Stimulated activated CD8-positive, alpha-beta memory T cell treated with anti-CD3 and anti-CD28 coated beads, Interleukin-7, amount 100 ng/mL, for 1 hour (primary cell): Measurements from ENCODE around the gene SZT2.
"Not testable (repeated sequence)": the region's sequence is repeated elsewhere in the genome, so short reads cannot be mapped to it uniquely, and the experiment has no call there.

Source experiments
- DNase-seq, 2 donors: peaks; one replicate each; pipeline ENCODE4 v3.0.0-alpha.2; 2020; ENCODE audit warnings: low read depth in 2 of 2

Gene SZT2

DNA sequence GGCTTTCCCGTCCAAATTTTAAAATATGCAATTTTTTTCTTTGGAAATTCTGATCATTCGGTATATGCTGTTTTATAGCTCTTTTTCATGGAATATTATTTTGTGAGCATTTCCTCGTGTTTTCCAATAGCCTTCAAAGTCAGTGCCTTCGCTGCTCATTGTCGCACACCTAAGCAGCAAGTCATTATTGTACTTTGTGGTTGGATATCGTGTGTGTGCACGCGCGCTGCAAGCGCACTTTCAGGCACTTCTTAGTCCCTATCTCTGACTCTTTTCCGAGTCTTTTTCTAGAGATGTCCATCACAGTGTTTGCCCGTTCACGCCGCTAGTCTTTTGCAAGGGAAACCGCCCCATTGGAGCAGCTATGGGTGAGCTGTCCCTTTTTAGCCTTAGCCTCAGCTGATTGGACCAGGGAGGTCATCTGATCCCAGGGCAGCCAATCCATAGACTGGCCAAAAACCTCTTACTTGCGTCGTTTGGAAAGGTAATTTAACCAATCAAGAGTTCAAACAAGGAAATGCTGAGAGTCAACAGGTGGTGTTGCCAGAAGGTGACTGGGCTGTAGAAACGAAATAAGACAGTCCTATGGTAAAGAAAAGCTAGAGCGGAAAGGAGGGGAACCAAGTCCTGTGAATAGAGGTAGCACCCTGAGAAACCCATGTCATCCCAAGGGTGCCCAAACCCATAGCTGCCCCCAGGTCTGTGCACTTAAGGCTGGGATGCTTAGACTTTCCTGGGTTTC lies 64.7 kb downstream of the SZT2 start:
- no peak for DNase-seq

DNA sequence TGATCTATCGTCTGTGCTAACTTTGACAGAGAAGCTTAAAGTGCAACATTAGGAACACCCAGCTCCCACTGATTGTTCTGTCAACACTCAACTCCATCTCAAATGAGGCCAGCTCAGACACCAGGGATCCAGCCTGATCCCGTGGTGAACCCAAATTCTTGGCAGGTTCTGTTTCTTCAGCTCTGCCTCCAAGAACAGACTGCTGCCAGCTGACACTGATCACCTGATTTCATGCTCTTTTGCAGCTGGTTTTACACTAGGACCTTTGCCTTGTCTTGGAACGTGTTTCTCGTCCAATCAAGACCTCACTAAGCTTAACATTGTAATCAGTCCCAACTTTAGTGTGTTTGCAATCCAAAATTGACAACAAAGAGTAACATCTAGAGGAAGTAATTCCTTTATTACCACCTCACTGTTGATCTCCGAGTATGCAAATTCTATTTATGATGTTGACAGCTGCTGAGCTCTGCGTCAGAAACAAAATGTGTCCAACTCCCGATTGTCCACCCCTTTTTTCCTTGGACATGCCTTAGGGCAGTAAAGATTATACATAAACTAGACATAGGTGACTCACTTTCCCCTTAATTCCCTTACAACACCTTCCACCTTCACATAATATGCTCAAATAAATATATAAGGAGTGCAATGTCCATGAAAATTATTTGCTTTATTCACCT lies 65.7 kb downstream of the SZT2 start:
- no peak for DNase-seq

DNA sequence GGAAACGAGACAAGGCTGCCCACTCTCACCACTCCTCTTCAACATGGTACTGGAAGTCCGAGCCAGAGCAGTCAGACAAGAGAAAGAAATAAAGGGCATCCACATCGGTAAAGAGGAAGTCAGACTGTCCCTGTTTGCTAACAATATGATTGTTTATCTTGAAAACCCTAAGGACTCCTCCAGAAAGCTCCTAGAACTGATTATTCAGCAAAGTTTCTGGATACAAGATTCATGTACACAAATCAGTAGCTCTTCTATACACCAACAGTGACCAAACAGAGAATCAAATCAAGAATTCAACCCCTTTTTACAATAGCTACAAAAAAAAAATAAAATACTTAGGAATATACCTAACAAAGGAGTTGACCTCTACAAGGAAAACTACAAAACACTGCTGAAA lies 68.7 kb downstream of the SZT2 start:
- not testable (repeated sequence) for DNase-seq

DNA sequence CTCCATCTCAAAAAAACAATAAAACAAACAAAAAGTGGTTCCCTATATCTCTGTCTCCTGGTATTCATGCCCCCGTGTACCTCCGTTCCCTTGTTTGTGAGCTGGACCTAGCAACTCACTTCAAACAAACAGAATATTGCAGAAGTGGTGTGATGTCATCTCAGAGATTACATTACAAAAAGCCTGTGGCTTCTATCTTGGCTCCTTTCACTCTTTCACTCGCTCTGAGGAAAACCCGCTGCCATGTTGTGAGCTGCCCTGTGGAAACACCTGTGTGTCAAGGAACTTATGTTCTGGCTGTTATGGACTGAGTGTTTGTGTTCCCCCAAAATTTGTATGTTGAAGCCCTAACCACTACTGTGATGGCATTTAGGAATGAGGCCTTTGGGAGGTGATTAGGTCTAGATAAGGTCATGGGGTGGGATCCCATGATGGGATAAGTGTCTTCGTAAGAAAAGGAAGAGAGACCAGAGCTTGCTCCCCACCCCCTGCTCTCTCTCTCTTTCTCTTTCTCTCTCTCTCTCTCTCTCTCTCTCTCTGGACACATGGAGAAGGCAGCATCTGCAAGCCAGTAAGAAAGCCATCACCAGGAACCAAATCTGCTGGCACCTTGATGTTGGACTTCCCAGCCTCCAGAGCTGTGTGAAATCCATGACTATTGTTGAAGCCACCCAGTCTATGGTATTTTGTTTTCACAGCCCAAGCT lies 71.4 kb downstream of the SZT2 start:
- DNase-seq, result no peak

DNA sequence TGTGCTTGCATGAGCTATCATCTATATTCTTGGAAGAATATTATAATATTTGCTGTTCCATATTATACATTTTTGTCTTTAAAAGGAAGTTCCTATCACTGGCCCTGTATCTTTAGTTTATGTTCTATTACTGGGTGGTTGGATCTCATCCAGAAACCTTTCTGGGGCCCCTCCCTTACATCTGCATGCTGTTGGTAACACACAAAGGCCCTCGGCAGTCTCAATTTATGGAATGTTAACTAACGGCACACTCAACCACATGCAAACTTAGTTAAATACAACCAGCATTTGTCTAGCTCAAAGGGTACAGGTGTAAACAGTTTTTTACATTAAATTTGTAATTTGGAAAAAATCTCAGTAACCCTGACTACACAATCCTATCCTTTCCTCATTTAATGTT lies 73.8 kb downstream of the SZT2 start:
- DNase-seq, result no peak

DNA sequence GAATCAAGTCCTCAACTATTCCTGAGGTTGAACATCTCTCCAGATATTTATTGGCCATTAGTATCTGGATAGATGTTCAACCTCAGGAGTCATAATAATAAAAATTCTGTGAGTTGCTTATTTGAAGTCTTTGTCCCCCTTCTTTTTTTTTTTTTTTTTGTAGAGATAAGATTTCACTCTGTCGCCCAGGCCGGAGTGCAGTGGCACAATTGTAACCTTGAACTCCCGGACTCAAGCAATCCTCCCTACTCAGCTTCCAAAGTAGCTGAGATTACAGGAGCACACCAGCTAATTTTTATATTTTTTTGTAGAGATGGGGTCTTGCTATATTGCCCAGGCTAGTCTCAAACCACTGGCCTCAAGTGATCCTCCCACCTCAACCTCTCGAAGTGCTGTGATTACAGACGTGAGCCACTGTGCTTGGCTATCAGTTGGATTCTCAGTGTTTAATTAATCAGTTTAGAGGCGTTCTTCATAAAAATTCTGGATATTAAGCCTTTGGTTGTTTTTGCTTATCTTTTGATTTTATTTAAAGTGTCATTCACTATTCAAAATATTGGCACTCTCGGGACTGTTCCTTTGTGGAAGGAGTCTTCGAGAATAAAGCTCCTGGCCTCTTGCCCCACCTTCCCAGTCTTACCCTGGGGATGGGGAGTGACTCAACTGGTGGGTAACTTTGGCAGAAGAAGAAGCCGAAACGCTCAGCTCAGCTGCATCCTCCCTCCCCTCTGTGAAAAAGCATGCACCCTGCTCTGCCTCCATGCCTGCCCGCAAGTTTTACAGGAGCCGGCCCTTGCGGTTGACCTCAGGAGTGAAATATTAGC lies 75.2 kb downstream of the SZT2 start:
- DNase-seq, result no peak

DNA sequence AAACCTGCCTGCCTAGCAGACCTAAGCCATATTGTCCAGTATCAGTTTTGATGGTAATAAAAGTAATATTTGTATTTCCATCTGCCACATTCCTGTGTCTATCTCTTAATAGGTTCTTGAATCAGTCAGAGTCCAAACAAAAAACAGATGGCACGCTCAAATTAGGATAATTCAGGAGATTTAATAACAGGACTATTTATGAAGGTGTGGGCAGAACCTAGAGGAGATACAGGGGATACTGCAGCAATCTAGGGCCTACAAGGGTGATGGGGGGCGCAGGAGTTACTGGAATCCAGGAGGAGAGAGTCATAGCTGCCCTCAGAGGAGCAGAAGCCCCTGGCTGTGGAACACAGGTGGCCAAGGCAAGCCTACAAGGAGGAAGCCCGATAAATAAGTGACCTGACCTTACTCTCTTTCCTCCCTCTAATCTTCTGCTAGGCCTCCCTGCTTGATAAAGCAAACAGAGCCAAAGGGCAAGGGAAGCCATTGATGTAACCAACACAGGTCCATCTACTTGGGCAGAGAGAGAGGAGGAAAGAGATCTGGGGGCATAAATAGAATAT lies 75.9 kb downstream of the SZT2 start:
- DNase-seq, result no peak

DNA sequence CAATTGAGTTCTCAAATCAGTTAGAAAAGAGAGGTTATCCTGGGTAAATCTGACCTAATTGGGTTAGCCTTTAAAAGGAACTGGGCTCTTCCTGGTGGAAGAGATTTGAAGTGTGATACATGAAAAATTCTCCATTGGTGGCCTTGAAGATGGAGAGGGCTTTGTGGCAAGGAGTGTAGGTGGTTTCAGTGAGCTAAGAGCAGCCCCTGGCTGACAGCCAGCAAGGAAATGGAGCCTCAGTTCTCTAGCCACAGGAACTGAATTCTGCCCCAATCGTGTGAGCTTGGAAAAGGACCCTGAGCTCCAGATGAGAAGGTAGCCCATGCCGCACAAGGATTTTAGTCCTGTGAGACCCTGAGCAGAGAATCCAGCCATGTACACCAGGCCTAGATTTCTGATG lies 76.7 kb downstream of the SZT2 start:
- DNase-seq, result no peak

DNA sequence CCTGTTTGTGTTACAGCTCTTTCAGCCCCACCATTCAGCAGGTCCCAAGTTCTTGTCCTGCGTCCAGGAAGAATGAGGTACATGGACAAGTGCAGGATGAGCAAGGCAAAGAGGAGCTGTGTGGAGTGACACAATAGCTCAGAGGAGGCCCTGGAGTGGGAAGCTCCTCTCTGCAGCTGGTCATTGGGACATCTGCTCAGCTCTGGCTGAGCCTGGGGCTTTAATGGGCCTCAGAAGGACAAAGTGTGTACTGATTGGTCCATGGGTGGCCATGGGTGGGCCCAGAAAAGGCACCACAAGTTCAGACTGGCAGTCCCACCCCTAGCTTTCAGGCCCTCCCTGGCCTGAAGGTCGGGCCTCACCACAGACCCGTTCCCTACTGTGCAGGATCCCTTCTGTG lies 78.7 kb downstream of the SZT2 start:
- DNase-seq, result no peak

DNA sequence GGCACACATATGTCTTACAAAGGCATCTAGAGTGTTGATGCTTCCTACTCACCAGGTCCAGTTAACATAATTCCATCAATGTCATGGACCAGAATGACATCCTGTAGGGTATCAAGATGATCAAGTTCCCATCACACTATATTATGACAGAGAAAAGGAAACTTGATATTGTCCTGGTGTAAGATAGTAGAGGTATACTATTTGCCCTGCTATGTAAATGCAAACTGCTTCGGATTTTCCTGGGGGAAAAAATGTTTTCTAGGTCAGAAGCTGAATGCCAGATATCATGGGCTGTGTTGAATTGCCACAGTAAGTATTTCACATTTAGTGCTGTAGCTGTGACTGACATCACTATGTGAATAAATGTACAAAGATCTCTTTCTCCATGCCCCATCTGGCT lies 80.2 kb downstream of the SZT2 start:
- DNase-seq, result no peak

DNA sequence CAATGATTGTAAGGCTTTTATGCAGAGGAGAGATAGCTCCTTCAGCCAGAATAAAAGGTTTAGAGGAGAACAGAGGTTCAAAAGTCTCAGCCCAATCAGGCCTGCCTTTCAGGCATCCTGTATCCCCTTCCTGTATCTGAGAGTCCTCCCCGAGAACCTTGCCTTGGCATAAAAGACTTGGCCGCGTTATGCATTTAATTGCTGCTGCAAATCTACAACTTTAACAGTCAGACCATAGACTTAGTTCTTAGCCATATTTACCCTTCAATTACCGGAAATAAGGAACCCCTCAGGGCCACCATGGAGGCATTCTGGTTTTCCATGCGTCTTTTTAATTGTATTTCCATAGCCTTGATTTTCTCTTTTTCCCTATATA lies 82.4 kb downstream of the SZT2 start:
- no peak for DNase-seq

DNA sequence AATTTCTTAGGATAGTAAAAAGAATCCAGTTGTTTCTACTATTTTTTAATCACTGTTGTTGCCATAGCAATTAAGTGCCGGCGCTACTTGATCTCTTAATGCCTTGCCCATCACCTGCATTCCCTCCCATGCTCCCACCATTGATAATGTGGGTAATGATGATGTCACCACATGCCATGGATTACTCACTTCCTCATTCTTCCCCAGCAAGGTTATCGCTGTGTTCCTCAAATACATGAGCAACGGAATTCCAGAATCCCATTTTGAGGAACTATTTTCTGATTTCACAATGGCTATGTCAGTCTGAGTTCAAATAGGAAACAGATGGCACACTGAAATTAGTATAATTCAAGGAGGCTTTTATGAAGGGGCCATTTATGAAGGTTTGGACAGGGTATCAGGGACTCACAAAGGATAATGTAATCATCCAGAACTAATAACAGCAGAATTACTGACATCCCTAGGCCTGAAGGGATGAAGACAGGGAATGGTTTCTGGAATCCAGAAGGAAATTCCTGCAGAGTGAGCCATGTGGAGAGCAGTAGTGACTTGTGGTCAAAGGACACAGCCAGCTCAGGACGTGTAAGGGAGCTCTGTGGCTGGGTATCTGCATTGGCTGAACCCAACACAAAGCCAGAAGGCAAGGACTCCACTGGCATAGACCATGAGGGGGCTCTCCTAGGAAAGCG lies 82.9 kb downstream of the SZT2 start:
- not testable (repeated sequence) for DNase-seq

DNA sequence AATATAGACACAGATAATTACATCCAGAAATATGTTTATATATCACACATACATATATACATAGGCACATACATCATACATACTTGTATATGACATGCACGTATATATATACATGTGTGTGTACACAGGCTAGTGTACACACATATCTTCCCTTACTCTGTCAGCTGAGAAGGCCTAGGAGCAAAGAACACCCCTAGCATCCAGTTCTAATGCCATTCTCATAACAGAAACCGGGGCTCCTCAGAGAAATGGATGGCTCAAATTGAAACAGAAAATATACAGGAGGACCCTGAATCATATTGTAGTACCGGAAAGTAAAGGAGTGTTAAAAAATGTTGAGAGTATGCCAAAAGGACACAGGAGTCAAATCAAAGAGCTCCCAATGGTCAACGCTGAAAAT lies 83.8 kb downstream of the SZT2 start:
- DNase-seq, result no peak

DNA sequence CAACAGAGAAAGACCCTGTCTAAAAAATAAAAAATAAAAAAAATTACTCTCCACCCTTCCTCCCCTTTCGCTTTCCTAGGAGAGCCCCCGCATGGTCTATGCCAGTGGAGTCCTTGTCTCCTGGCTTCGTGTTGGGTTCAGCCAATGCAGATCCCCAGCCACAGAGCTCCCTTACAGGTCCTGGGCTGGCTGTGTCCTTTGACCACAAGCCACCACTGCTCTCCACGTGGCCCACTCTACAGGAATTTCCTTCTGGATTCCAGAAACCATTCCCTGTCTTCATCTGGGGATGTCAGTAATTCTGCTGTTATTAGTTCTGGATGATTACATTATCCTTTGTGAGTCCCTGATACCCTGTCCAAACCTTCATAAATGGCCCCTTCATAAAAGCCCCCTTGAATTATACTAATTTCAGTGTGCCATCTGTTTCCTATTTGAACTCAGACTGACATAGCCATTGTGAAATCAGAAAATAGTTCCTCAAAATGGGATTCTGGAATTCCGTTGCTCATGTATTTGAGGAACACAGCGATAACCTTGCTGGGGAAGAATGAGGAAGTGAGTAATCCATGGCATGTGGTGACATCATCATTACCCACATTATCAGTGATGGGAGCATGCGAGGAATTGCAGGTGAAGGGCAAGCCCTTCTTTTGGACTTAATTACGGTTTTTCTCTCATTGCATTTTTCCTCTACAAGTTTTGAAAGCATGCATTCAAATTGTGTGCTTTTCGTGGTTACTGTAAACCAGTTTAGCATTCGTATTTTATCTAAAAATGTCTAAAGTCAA lies 86.1 kb downstream of the SZT2 start:
- DNase-seq, result not testable (repeated sequence)

DNA sequence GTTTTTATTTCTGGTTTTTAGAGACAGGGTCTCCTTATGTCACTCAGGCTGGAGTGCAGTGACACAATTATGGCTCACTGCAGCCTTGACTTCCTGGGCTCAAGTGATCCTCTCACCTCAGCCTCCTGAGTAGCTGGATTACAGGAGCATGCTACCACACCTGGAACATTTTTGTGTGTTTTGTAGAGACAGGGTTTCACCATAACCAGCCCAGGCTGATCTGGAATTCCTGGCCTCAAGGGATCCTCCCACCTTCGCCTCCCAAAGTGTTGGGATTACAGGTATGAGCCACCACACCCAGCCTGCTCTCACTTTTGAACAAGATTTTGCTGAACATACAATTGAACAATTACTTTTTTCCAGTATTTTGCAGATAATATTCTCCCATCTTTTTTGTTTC lies 88.0 kb downstream of the SZT2 start:
- DNase-seq, result no peak

DNA sequence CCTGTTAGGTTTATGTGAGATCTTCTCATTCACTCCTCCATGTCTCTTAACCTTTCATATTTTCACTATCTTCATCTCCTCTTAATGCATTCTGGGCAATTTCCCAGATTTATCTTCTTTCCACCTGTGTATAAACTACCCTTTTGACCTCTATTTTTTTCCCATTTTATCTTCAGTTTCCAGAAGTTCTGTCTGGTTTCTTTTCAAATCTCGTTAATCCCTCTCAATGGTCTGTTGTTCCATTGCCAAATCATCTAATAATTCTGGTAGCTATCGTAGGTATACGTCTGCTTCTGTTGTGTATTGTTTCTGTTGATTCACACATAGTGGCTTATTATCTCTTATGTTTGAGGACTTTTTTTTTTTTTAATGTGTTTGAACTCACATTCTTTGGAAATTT lies 89.7 kb downstream of the SZT2 start:
- no peak for DNase-seq

DNA sequence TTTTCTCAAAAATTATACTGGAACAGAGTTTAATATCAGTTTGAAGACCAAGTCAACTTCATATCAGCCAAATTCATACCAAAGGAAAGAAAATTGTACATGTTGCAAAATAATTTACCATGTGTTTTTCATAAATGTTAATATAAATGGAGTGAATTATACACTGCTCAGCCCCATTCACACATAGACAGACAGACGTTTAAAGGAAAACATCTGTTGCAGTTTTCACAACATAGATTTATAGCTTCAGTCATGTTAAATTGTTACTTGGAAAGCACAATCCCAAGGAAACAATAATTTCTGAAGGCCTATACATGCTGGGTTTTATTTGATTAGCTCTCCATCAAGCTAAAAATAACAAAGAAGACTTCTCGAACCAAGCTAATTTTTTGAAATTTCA lies 91.8 kb downstream of the SZT2 start:
- DNase-seq, result no peak

DNA sequence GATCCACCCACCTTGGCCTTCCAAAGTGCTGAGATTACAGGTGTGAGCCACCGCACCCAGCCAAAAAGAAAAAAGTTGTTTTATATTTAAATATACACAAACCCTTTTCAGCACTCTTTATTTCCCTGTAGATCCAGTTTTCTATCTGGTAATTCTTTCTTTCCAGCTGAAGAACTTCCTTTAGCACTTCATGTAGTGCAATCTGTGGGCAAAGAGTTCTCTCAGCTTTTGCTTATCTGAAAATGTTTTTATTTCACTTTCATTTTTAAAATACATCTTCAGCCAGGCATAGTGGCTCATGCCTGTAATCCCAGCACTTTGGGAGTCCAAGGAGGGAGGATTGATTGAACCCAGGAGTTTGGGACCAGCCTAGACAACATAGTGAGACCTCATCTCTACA lies 92.5 kb downstream of the SZT2 start:
- DNase-seq, result no peak

DNA sequence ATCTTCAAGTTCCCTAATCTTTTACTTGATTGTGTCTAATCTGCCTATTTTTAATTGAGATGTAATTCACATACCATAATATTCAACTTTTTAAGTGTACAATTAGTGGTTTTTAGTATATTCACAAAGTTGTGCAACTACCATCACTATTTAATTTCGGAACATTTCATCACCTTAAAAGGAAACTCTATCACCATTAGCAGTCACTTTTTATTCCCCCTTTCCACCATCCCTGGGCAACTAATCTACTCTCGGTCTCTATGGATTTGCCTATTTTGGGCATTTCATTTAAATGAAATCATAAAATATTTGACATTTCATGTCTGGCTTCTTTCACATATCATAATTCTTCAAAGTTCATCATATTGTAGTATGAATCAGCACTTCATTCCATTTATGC lies 94.7 kb downstream of the SZT2 start:
- no peak for DNase-seq

DNA sequence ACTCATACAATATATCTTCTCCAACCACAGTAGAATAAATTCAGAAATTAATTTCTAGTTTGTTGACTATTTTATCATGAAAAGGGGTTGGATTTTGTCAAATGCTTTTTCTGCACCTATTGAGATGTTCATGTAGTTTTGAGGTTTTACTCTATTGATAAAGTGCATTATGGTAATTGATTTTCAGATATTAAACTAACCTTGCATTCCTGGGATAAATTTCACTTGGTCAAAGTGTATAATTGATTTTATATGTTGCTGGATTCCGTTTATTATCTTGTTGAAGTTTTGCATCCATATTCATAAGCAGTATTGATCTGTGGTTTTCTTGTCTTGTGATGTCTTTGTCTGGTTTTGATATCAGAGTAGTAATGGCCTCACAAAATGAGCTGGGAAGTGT lies 98.5 kb downstream of the SZT2 start:
- no peak for DNase-seq

DNA sequence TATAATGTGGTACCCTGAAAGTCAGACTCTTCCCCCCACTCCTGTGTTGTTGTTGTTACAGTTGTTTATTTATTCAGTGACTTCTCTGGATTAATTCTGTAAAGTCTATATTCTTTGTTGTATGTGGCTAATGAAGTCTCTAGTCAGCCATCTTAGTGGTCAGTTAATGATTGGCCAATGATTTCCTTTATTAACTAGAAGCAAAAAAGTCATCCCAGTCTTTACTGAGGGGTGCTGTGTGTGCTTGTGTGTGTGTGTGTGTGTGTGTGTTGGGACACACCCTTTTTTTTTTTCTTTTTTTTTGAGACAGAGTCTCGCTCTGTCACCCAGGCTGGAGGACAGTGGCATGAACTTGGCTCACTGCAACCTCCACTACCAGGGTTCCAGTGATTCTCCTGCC lies 101.4 kb downstream of the SZT2 start:
- DNase-seq, result no peak
